Middle frontal gyrus (tissue), 1 donor: Measurements from ENCODE around the gene EVPLL.
"Not testable (repeated sequence)": the region's sequence is repeated elsewhere in the genome, so short reads cannot be mapped to it uniquely, and the experiment has no call there.

ENCODE experiments used
- DNase-seq: peaks from one replicate; pipeline ENCODE4 v3.0.0-alpha.2; 2015; ENCODE audit warnings: low spot score; ENCODE audit errors: extremely low spot score

EVPLL gene

DNA sequence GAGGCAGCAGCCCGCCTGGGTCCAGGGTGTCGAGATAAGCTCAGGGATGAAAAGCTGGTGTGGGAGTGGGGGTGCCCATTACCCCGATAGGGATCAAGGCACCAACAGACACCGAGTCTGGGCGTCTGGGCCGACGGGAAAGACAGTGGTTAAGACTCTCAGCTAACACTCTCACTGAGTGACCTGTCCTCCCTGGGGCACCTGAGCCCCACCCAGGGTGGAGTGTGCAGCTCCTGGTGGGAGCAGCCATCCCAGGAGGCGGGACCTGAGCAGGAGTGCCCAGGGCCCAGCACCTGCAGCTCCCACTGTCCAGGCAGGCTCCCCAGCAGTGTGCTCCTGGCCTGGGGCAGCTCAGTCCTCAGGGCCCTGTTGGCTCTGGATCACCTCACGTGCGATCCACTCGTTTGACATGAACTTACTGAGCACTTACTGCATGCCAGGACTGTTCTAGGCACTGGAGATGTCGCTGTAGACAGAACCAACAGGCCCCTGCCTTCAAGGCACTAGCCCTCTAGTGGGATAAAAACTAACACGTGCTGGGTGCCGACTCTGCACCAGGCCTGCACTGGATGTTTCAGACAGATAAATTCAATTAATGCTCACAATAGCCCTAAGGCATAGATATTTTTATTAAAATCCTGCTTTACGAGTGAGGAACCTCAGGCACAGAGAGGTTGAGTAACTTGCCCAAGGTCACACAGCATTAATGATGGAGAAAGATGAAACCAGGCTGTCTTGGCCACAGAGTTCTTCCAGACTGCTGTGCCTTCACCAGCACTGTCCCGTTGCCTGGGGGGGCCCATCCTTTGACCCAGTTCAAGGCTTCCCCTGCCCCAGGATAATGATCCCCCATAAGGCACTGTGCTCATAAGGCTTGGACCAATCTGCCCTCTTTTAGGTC lies 1.9 kb downstream of the EVPLL start:
- no peak for DNase-seq

GRCh38 chr17:18380471-18381157 lies 3.0 kb downstream of the EVPLL start:
- DNase-seq: no peak

- no peak for DNase-seq
Measured at GRCh38 chr17:18381158-18381952, 3.8 kb downstream of the EVPLL start.

DNA sequence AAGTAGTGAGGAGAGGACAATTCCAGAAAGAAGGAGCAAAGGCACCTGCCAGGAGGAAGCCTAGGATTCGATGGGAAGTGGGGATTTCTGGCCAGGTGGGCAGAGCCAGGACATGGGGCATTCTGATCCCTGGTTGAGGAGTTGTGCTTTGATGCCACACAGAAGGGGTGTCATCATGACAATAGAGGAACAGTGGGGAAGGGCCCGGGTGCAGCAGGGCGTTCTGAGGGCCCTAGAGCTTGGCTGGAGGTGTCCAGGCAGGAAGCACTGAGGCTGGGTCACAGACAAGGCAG lies 4.3 kb downstream of the EVPLL start:
- no peak for DNase-seq

DNA sequence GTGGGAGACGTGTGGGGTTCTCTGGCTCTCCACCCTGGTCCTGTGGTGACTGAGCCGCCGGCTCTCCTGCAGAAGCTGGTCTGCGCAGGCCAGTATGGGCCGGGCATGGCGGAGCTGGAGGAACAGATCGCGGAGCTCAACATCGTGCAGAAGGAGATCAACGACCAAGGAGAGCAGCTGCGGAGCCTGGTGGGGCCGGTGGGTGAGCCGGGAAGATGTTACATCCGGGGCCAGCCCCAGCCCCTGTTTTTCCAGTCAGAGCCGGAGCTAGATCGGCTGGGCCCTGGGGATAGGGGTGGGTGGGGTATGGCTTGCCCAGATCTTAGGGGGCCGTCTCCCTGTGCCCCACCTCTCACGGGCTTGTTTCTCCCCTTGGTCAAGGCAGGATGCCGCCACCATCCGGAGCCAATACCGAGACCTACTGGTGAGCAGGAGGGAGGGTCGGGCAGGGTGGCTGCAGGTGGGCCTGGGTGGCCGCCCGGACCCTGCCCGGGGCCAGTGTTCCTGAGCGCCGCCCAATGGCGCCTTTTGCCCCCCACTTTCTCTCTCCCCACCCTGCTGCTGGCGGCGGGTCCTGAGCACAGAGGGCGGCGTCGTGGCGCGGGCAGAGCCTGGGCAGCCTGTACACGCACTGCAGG lies 5.0 kb downstream of the EVPLL start:
- DNase-seq: no peak

- not testable (repeated sequence) for DNase-seq
Measured at GRCh38 chr17:18383079-18383481, 5.5 kb downstream of the EVPLL start.

DNA sequence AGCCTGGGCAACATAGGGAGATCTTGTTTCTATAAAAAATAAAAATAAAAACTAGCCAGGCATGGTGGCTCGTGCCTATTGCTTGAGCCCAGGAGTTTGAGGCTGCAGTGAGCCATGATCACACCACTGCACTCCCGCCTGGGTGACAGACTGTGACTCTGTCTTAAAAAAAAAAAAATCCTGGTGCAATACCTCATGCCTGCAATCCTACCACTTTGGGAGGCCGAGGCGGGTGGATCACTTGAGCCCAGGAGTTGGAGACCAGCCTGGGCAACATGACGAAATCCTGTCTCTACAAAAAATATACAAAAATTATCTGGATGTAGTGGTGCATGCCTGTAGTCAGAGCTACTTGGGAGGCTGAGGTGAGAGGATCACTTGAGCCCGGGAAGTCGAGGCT lies 6.7 kb downstream of the EVPLL start:
- DNase-seq: not testable (repeated sequence)

- DNase-seq: not testable (repeated sequence)
Measured at GRCh38 chr17:18387583-18387982, 10.0 kb downstream of the EVPLL start.

GRCh38 chr17:18388266-18388665 lies 10.7 kb downstream of the EVPLL start:
- DNase-seq: not testable (repeated sequence)

DNA sequence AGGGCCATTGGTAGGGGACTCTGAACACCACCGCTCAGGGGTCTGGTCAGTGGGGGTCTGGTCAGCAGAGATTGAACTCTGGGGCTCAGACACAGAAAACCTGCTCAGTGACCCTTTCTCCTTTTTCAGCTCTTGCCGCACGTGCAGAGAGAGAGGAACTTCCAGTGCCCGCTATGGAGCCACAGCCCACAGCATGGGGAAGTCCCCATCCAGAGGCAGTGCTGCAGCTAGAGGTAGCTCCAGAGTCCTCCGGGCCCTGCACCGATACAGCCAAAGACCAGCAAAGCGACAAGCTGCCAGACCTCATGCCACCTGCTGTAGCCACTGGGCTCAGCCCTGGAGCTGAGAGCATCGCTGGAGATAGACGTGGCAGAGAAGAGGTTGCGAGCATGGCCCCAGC lies 11.2 kb downstream of the EVPLL start:
- DNase-seq: not testable (repeated sequence)

- DNase-seq: not testable (repeated sequence)
Measured at GRCh38 chr17:18401872-18402590, 24.5 kb downstream of the EVPLL start.

DNA sequence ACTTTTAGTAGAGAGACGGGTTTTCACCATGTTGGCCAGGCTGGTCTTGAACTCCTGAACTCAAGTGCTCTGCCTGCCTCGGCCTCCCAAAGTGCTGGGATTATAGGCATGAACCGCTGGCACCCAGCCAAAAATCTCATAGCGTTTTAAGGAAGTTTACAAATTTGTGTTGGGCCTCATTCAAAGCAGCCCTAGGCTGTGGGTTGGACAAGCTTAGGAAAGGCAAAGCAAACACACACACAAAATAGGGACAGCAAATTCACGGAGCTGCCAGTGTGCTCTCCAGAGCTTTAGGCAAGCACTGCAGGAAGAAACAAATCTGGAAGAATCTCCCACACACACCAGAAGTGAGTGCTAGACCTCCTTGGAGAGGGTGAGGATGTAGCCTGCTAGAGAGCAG lies 25.6 kb downstream of the EVPLL start:
- not testable (repeated sequence) for DNase-seq

GRCh38 chr17:18403604-18404003 lies 26.0 kb downstream of the EVPLL start:
- DNase-seq: not testable (repeated sequence)

- peak; percentile 2 for DNase-seq
Measured at GRCh38 chr17:18408906-18409305, 31.3 kb downstream of the EVPLL start.

GRCh38 chr17:18409321-18409720 lies 31.7 kb downstream of the EVPLL start:
- not testable (repeated sequence) for DNase-seq

GRCh38 chr17:18410736-18411135 lies 33.2 kb downstream of the EVPLL start:
- DNase-seq: not testable (repeated sequence)

GRCh38 chr17:18411377-18411864 lies 33.8 kb downstream of the EVPLL start:
- DNase-seq: not testable (repeated sequence)

GRCh38 chr17:18412001-18412538 lies 34.5 kb downstream of the EVPLL start:
- DNase-seq: not testable (repeated sequence)

DNA sequence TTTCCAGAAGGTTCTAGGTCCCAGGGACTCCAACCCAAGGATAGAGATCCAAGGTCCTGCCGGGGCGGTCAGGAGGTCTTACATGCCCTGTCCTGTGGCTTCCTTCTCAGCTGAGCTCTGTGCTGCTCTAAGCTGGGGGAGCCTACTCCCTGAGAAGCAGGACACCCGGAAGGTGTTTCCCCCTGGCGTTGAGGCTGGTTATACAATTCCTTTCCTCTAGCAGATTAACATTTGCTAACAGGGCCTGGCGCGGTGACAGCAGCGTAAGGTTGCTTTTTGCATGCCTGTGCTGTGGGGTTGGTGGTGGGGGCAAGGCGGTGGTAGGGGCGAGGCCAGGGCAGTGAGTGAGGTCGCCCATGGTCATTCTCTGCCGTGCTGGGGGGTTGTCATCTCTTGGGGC lies 43.9 kb downstream of the EVPLL start:
- DNase-seq: not testable (repeated sequence)

GRCh38 chr17:18422464-18422863 lies 44.9 kb downstream of the EVPLL start:
- not testable (repeated sequence) for DNase-seq
